ENCODE data around the gene YAP1. TPM values are rescaled to one million over a fixed set of nuclear protein-coding genes. Genes with fewer than 3 reads are reported as not detected.

Gene YAP1
- total RNA-seq (157 and 169 TPM in 2 replicates), polyA plus RNA-seq (108 and 116 TPM in 2 replicates), polyA minus RNA-seq (ENCODE audit: low replicate concordance) (285 and 311 TPM in 2 replicates)
- 95.3 and 109 TPM in 2 replicates for polyA plus RNA-seq (2012)

GRCh38 chr11:102109896-102110760, at the start of gene YAP1:
TSS of gene YAP1 (plus strand) at chr11:102110447. CDS start at chr11:102110849, 402 bp downstream.
- Histone ChIP-seq H3K4me1 (ENCODE audit: control insufficient read depth, extremely low read depth, insufficient read depth, low read length) (peaks cover 12% of the 10 kb centered on the region), H3K9me3 (ENCODE audit: control insufficient read depth, insufficient read depth, low read depth, low read length) (no peaks in the 10 kb centered on the region), H3K4me3 (replicated peaks in 1 of 4; ENCODE audit: control extremely low read depth in 1 of 4, insufficient read depth in 1 of 4, low read depth in 3 of 4, low read length in 4 of 4) (peak within 1 kb of the TSS; percentile 73 to 95 (median 76)), H2AFZ (ENCODE audit: low read length) (peak within 1 kb of the TSS; percentile 80), H3K36me3 (ENCODE audit: control insufficient read depth, insufficient read depth, low read length) (no peaks in the 10 kb centered on the region), H4K20me1 (ENCODE audit: control insufficient read depth, extremely low read depth, insufficient read depth, low read length) (no peaks in the 10 kb centered on the region), H3K79me2 (ENCODE audit: control insufficient read depth, insufficient read depth, low read length) (peaks cover 41% of the 10 kb centered on the region), H3K9ac (ENCODE audit: insufficient read depth, low read length) (peak within 1 kb of the TSS; percentile 94), H3K27ac (ENCODE audit: insufficient read depth, low read length) (peak within 1 kb of the TSS; percentile 94), H3K4me2 (ENCODE audit: extremely low read depth, insufficient read depth, low read length) (peak within 1 kb of the TSS; percentile 76), H3K27me3 (ENCODE audit: control insufficient read depth, insufficient read depth, low read length) (no peaks in the 10 kb centered on the region)
- DNase-seq (ENCODE audit: low read depth in 2 of 2) = peak; percentile 95 to 97
- no peak for TF ChIP-seq EZH2 (IDR thresholded peaks at IDR 0.05; ENCODE audit: low read length, missing control alignments)
- no peak for TF ChIP-seq CTCF (conservative IDR thresholded peaks at IDR 0.05 in 1 of 2, IDR thresholded peaks at IDR 0.05 in 1 of 2; ENCODE audit: low read depth in 1 of 2, low read length in 2 of 2)

- Histone ChIP-seq H3K27ac (ENCODE audit: insufficient read depth, low read length) (no peak overlapping the region), H4K20me1 (ENCODE audit: control insufficient read depth, extremely low read depth, insufficient read depth, low read length) (no peaks in the 10 kb centered on the region), H3K36me3 (ENCODE audit: control insufficient read depth, insufficient read depth, low read length) (no peaks in the 10 kb centered on the region), H3K4me3 (replicated peaks in 1 of 4; ENCODE audit: control extremely low read depth in 1 of 4, insufficient read depth in 1 of 4, low read depth in 3 of 4, low read length in 4 of 4) (no peak overlapping the region), H2AFZ (ENCODE audit: low read length) (no peak overlapping the region), H3K9me3 (ENCODE audit: control insufficient read depth, insufficient read depth, low read depth, low read length) (no peaks in the 10 kb centered on the region), H3K79me2 (ENCODE audit: control insufficient read depth, insufficient read depth, low read length) (no peaks in the 10 kb centered on the region), H3K9ac (ENCODE audit: insufficient read depth, low read length) (no peak overlapping the region), H3K27me3 (ENCODE audit: control insufficient read depth, insufficient read depth, low read length) (no peaks in the 10 kb centered on the region), H3K4me2 (ENCODE audit: extremely low read depth, insufficient read depth, low read length) (no peak overlapping the region), H3K4me1 (ENCODE audit: control insufficient read depth, extremely low read depth, insufficient read depth, low read length) (no peaks in the 10 kb centered on the region)
- peak in 1 of 2 donors; percentile 46 for DNase-seq (ENCODE audit: low read depth in 2 of 2)
- TF ChIP-seq CTCF (conservative IDR thresholded peaks at IDR 0.05 in 1 of 2, IDR thresholded peaks at IDR 0.05 in 1 of 2; ENCODE audit: low read depth in 1 of 2, low read length in 2 of 2) = peak; percentile 37 to 58
- no peak for TF ChIP-seq EZH2 (IDR thresholded peaks at IDR 0.05; ENCODE audit: low read length, missing control alignments)
These were observed 49.0 kb upstream of the YAP1 start for GRCh38 chr11:102061276-102061675.

DNA sequence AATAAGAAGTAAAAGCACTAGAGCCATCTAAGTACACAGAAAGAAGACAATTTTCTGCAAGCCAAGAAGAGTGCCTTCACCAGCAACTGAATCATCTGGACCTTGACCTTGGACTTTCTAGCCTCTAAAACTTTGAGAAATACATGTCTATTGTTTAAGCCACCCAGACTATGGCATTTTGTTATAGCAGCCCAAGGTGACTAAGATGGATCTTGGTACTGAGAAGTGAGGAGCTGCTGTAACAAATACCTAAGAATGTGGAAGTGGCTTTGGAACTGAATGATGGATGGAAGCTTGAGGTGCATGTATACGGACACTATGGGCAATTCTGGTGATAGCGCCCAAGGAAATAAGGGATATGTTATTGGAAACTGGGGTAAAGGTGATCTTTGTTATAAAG, 48.1 kb upstream of the YAP1 start:
- H3K27me3 ChIP-seq (ENCODE audit: control insufficient read depth, insufficient read depth, low read length) = no peaks in the 10 kb centered on the region
- no peak overlapping the region for H3K4me2 ChIP-seq (ENCODE audit: extremely low read depth, insufficient read depth, low read length)
- no peaks in the 10 kb centered on the region for H3K79me2 ChIP-seq (ENCODE audit: control insufficient read depth, insufficient read depth, low read length)
- H3K4me1 ChIP-seq (ENCODE audit: control insufficient read depth, extremely low read depth, insufficient read depth, low read length) = no peaks in the 10 kb centered on the region
- no peak overlapping the region for H2AFZ ChIP-seq (ENCODE audit: low read length)
- H4K20me1 ChIP-seq (ENCODE audit: control insufficient read depth, extremely low read depth, insufficient read depth, low read length) = no peaks in the 10 kb centered on the region
- H3K36me3 ChIP-seq (ENCODE audit: control insufficient read depth, insufficient read depth, low read length) = no peaks in the 10 kb centered on the region
- TF ChIP-seq EZH2 (IDR thresholded peaks at IDR 0.05; ENCODE audit: low read length, missing control alignments) = no peak
- no peak for TF ChIP-seq CTCF (conservative IDR thresholded peaks at IDR 0.05 in 1 of 2, IDR thresholded peaks at IDR 0.05 in 1 of 2; ENCODE audit: low read depth in 1 of 2, low read length in 2 of 2)
- no peak overlapping the region for H3K27ac ChIP-seq (ENCODE audit: insufficient read depth, low read length)
- no peak overlapping the region for H3K9ac ChIP-seq (ENCODE audit: insufficient read depth, low read length)
- no peak overlapping the region for H3K4me3 ChIP-seq (replicated peaks in 1 of 4; ENCODE audit: control extremely low read depth in 1 of 4, insufficient read depth in 1 of 4, low read depth in 3 of 4, low read length in 4 of 4)
- no peak for DNase-seq (ENCODE audit: low read depth in 2 of 2)
- H3K9me3 ChIP-seq (ENCODE audit: control insufficient read depth, insufficient read depth, low read depth, low read length) = no peaks in the 10 kb centered on the region
